GM21390 (cell line): ENCODE data around the gene ZBTB45.
"Not testable (repeated sequence)": the region's sequence is repeated elsewhere in the genome, so short reads cannot be mapped to it uniquely, and the experiment has no call there.

ENCODE experiments used
- ATAC-seq: cut with Tn5 transposase; IDR thresholded peaks from one replicate; pipeline ENCODE4 v1.9.1; 2021; ENCODE audit not compliant: unreplicated experiment

ZBTB45 gene

DNA sequence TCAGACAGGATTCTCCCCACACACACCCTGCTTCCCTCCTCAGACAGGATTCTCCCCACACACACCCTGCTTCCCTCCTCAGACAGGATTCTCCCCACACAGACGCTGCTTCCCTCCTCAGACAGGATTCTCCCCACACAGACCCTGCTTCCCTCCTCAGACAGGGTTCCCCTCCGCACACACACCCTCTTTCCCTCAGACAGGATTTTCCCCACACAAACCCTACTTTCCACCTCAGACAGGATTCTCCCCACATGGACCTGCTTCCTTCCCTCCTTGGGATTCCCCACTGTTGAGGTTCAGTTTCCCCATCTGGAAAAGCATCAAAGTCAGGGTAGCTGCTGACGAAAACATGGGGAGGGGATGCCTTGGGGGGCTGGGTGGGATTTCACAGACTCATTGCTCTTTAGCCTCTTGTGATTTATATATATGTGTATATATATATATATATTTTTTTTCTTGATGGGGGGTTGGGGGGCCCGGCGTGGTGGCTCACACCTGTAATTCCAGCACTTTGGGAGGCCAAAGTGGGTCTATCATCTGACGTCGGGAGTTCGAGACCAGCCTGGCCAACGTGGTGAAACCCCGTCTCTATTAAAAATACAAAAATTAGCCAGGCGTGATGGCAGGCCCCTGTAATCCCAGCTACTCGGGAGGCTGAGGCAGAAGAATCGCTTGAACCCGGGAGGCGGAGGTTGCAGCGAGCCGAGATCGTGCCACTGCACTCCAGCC lies 23.2 kb upstream of the ZBTB45 start:
- ATAC-seq: not testable (repeated sequence)

DNA sequence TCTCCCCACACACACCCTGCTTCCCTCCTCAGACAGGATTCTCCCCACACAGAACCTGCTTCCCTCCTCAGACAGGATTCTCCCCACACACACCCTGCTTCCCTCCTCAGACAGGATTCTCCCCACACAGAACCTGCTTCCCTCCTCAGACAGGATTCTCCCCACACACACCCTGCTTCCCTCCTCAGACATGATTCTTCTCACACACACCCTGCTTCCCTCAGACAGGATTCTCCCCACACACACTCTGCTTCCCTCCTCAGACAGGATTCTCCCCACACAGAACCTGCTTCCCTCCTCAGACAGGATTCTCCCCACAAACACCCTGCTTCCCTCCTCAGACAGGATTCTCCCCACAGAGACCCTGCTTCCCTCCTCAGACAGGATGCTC lies 19.6 kb upstream of the ZBTB45 start:
- ATAC-seq: not testable (repeated sequence)

DNA sequence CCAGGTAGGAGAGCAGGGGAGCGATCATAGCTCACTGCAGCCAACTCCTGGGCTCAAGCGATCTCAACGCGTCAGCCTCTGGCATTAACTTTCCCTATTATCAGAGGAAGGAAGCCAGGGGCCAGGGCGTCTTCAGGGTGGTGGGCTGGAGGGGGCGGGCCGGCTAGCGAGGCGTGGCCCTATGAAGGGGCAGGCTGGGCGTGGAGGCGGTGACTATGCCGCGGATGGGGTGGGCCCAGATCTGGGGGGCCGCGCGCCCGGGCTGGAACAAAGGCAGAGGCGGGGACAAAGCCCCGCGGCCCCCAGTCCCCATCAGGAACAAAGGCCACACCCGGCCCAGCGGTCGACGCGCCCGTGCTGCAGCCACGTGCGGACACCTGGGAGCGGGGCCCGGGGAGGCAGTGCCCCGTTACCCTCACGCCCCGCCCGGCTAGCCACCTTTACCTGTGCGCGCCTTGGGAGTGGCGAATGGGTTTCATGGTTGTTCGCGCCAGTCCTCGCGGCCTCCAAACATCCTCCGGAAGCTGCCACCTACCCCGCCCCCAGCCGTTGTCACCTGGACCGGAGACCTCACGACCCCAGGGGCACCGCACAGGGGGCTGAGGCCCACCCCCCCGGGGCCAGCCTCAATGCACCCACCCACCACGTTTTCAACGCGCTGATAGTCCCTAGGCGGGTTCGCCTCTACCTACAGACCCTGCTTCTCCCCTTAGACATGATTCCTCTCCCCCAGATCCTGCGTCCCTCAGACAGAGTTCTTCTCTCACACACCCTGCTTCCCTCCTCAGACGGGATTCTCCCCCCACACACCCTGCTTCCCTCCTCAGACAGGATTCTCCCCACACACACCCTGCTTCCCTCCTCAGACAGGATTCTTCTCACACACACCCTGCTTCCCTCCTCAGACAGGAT lies 18.9 kb upstream of the ZBTB45 start:
- no peak for ATAC-seq

DNA sequence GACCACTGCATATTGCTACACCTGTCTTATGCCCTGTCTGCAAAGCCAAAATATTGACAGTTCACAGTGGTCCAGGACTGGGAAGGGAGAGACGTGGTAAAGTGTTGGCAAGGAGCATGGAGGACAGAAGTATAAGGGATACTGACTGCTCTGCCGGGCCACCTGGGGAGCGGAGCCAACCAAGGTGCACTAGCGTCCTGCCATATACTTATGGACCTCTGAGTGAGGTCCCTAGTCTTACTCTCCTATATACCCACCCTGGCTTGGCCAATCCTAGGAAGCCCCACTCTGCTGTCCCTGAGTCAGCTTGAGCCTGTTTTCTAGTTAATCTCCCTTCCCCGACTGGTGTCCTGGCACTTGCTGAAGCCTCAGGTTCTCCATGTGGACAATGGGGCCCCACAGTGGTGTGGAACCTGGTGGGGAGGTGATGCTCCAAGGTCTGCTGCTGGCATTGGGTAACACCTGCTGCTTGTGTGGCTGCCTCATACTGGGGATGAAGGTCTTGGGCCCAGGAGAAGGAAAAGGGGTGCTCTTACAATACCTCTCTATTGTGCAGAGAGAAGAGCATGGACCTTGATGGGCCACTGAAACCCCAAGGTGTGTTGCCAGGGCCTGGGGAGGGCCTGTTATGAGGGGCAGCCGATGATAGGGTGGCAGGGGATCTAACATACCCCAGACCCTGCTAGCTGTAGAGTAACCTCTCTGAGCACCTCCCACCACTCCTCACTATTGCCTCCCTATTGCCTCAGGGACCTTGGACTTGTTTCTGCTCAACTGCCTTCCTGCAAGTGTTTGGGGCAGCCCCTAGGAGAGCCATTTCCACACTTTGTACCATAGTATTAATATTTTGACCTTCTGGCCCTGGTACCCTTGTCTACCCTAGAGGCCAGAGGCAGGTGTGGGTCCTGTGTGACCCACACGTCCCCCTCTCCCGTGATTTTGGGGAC lies 17.5 kb upstream of the ZBTB45 start:
- ATAC-seq: no peak

DNA sequence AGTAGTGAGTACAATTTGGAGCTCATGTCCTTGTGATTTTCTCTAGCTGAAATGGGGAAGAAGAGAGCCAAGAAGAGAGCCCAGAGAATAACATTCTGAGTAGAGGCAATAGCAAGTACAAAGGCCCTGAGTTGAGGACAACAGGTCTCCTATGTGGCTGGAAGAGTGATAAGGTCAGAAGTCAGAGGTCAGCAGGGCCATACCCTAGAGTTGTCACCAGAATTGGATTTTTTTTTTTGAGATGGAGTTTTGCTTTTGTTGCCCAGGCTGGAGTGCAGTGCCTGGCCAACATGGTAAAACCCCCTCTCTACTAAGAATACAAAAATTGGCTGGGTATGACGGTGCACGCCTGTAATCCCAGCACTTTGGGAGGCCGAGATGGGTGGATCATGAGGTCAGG lies 16.2 kb upstream of the ZBTB45 start:
- ATAC-seq: no peak

DNA sequence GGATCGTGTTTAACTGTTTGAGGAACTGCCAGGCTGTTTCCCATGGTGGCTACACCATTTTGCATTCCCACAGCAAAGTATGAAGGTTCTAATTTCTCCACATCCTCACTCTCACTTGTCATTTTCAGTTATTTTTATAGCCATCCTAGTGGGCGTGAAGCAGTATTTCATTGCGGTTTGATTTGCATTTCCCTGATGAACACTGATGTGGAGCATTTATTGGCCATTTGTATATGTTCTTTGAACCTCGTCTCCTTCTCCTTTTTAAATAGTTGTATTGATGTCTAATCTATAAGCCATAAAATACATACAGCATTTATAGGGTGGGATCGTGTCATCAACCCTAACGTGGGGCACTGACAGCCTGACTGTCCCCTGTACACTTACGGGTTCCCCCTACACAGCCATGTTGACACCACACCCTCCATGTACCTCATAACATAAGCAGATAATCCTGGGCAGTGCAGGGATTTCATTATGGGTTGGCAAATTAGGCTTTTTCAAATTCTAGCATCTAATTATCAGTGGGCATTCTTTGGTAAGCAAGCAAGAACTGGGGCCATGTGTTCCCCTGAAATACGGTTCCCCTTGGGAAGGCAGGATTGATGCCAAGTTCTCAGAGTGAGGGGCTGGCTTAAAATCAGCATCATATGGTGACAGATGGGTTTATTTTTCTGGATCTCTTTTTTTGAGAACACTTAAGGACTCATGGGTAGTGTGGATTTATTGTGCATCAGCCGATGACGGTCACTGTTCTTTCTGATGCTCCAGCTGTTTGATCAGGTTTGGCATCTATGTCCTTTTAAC lies 11.6 kb upstream of the ZBTB45 start:
- no peak for ATAC-seq

DNA sequence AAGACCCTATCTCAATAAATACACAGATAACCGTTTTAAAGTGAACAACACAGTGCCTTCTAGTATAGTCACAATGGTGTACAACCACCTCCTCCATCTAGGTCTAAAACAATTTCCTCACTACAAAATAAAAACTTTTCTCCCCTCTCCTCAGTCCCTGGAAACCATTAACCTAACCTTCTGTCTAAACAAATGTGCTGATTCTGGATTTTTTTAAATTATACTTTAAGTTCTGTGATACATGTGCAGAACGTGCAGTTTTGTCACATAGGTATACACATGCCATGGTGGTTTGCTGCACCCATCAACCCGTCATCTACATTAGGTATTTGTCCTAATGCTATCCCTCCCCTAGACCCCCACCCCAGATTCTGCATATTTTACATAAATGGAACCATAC lies 9.8 kb upstream of the ZBTB45 start:
- no peak for ATAC-seq

DNA sequence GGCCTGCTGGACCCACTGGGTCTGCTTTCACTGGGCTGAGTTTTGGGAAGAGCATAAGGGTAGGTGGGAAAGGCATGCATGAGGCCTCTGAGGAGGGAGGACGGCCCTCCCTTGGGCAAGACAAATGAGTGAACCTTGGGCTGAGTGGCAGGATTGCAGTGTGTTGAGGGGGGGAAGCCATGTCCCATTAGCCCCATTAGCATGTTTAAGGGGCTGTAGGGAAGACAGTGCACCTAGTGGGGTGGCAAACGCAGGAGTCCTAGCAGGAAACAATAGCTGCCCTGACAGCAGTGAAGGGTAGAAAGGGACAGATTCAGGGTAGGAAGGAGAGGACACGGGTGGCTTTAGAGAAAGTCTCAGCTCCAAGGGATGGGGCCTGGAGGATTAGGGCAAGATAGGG lies 3.1 kb upstream of the ZBTB45 start:
- ATAC-seq: no peak

DNA sequence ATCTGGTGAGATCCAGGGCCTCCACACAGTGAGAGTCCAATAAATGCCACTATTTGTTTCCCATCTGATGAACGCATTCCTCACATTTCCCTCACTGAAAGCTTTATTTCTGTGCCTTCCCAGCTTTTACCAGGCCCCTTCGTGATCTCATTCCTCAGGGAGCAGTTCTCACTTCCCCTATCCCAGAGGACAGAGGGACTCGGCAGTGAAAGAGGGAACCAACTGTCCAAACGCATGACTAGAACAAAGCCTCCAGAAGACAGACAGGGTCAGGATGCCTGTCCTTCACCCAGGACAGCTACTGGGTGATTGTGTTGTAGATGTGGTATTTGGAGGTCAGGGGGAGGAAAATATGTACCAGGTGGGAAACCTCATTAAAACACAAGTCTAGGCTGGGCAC lies 2.0 kb upstream of the ZBTB45 start:
- ATAC-seq: no peak

DNA sequence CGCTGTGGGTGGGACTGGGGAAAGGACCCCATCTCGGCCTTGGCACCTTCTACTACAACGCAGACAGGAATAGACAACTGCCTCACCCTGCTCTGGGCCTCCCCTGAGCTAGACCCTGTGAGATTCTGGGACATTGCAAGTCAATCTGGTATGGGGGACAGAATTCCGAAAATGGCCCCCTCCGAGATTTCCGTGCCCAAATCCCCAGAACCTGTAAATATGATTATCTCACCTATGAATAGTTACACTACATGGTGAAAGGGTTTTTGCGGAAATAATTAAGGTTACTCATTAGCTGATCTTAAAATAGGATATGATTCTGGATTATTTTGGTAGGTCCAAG lies 618 bp upstream of the ZBTB45 start:
- ATAC-seq: no peak

DNA sequence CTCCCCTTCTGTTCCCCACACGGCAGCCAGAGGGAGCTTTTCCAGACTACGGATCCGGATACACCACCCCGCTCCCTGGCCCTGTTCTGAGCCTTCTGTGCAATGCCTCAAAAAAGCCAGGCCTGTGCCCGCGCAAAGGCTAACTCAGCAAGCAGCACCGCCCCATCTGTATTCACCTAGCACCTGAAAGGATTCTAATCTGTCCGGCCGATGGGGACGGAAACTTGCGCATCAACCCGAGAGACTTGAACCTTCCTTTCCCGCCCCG lies 589 bp downstream of the ZBTB45 start:
- ATAC-seq: peak; percentile 14

DNA sequence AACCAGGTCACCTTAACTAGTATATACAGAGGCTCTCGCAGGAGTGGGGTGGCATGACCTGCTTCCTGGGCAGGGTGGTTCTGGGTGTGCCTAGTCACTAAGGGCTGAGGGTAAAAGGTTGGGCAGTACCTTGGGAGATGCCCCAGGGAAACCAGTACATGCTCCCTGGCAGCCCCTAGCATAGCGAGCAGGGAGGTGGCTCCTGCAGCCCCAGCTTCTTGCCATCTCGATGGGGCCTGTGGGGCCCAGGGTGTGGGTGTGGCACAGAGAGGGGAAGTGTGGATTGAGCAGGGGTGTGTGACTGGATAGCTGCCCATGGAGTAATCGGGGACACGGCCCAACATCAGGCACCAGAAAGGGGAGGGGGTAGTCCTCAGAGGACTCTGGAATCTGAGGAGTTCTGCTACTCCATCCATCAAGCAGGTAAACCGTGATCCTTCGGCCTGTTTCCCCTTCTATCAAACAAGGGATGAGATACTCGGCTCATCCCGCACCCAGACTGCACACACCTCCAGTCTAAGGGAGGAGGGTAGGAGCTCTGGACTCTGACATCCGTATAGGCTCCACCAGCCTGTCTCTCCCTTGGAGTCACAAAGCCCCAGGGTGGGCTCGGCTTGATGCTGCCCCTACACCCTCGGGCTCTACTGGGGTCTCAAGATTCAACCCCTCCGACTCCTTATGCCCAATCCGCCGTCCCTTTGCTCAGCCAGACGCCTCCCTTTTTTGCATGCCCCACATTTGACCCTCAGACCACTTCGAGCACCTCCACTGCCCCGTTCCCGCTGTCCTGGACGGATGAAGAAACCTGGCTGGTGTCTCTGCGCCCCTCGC lies 1.1 kb downstream of the ZBTB45 start:
- no peak for ATAC-seq

DNA sequence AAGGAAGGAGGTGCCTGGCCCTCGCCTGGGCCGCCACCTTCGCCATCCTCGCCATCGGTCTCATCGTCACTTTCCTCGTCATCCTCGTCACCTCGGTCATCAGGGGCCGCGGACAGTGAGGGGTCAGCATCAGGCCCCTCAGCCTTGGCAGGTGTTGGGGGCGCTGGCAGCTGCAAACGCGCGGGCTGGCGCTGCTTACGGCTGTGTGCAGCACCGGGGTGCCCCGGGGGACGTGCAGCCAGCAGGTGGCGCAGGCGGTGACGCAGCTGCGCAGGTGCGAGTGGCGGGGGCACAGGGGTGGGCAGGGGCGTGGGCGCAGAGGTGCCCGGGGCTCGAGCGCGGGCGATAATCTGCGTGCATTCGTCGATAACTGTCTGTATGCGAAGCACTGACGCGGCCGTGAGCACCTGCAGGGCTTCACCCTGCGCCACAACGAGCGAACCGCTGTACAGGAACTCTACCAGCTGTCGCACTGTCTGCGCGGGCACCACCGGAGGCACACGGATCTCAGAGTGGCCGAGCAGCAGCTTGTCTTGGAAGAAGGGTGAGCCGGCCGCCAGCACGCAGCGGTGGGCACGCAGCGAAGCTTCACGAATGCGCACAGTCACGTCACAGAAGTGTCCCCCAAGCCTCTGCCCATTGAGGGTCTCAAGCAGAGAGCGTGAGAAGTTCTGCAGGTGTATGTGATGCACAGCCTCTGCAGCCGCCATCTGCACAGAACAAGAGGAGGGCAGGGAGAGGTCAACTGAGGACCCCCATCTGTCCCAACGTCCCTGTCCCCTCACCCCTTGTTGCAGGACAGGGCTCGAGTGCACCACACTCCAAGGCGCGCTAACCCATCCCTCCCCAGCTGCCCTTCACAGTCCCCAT lies 2.4 kb downstream of the ZBTB45 start:
- no peak for ATAC-seq

DNA sequence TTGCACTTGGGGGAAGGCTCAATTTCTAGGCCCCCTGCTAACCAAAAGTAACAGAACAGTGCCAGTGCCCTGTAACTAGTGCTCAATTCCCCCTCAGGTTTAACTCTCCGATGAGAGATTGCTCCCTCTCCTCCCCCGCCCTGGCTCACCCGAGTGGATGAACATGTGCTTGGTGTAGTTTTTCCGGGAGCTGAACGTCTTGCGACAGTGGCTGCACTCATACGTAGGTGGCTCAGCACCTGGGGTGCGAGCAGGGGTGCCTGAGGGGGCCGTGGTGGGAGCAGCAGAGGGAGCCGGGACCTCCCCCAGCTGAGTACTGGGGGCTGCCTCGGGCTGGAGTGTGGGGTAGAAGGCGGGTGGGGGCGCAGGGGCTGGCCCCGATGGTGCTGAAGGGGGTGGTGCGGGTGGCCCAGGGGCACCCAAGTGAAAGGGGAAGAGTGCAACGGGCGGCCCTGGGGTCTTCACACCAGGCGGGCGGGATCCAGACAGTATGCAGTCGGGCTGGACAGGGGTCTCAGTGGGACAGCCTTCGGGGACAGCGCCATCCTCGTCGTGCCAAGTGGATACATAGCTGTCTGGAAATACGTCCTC lies 3.3 kb downstream of the ZBTB45 start:
- no peak for ATAC-seq

DNA sequence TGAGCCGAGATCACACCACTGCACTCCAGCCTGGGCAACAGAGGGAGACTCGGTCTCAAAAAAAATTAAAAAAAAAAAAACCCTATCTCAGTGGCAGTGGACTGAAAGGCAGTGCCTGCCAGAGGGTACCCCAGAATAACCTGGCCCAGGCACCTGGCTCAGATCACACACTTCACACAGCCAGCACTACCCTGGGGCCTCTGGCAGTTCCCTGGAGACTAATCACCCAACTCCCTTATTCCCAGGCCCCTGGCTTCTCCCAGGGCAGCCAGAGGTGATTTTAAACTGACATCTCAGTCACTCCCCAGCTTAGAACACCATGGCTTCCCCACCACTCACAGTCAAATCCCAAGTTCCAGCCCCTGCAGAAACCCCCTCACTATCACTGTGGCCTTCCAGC lies 4.4 kb downstream of the ZBTB45 start:
- ATAC-seq: no peak

DNA sequence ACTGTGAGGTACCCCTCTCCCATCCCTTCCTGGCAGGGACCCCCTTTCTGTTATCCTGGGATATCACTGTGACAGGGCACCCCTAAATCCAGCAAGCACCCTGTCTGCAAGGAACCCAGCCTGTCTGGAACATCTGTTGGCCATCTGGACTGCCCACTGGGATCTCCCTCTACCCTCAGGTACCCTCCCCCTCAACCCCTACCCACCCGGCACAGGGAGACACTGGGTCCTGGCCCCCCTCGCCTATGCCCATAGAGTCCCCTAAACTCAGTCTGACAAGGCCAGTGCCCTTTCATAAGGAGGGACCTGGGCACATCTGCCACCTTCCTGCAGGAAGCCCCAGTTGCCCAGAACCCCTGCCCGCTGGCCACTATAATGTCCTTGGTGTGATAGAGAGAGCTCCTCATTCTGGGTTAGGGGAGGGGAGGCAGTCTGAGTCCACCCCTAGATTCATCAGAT lies 5.0 kb downstream of the ZBTB45 start:
- no peak for ATAC-seq

DNA sequence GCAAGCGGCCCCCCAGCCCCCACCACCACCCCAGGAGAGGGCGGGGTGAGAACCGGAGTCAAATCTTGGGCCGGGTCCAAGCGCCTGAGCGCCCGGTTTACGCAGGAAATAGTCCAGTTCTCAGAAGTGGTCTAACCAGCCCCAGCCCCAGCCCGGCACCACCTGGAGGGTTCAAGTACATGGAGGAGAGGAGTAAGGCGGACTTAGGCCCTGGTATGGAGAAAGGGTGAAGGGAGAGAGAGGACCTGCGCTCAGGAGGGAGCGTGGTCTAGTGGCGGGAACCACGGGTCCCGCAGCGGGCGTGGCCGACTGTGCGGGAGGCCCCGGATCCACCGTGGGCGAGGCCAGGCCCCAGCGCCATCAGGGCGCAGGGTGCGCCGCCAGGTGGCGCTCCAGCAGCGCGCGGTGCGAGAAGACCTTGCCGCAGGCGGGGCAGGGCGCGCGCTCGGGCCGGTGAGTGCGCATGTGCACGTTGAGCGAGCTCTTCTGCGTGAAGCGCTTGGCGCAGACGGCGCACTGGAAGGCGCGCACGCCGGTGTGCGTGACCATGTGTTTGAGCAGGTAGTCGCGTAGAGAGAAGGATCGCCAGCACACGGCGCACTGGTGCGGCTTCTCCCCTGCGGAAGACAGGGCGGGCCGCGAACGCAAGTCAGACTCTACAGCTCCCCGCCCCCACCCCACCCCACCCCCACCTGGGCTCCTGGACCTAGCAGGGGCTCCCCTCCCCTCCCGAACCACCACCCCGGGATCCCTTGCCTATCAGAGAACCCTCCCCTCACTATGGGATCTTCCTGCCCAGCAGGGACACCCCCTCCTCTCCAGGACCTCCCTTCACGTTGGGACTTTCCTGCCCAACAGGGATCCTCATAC lies 5.7 kb downstream of the ZBTB45 start:
- ATAC-seq: peak; percentile 68
